Adrenal gland (tissue), 5 donors: ENCODE data around the gene KCNT2.

Experiments used
- POLR2A ChIP-seq, 2 donors: fragments of 450-650 bp; IDR thresholded peaks; one replicate each; pipeline ENCODE4 v1.6.1; 2017; ENCODE audit warnings: antibody characterized with exemption in 2 of 2, mild to moderate bottlenecking in 2 of 2, moderate library complexity in 1 of 2
- TF ChIP-seq, protein P1 (sequence below), 6 experiments: fragments of 450-650 bp in 4 of 6; fragments of 200-600 bp in 2 of 6; sonication (generic) in 1 of 6; IDR thresholded peaks; 1 replicate in 5 of 6; 2 replicates in 1 of 6; pipeline versions ENCODE4 v1.5.1 to v1.8.0; 2016 to 2021; ENCODE audit warnings: antibody characterized with exemption in 6 of 6, mild to moderate bottlenecking in 2 of 6, moderate library complexity in 1 of 6
- donor health status: DM: no; HTN: no; CAD: no.

DNA sequence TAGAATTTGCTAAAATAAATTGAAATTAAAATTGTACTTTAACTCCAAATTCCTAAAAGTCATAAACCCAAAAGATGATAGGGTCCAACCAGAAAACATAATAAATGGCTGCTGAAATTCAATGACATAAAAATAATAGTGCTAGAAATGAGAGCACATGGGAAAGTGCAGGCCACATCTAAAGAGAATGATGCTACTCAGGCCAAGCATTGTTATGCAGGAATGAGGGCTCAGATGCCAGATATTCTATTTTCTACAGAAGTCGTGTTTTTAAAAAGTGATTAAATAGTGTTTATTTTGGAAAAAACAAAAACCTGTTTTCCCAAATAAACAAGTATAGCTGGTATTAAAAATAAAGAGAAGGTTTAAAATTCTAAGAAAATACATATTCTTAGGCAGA, 234.4 kb downstream of the KCNT2 start:
- TF ChIP-seq, protein P1, sequence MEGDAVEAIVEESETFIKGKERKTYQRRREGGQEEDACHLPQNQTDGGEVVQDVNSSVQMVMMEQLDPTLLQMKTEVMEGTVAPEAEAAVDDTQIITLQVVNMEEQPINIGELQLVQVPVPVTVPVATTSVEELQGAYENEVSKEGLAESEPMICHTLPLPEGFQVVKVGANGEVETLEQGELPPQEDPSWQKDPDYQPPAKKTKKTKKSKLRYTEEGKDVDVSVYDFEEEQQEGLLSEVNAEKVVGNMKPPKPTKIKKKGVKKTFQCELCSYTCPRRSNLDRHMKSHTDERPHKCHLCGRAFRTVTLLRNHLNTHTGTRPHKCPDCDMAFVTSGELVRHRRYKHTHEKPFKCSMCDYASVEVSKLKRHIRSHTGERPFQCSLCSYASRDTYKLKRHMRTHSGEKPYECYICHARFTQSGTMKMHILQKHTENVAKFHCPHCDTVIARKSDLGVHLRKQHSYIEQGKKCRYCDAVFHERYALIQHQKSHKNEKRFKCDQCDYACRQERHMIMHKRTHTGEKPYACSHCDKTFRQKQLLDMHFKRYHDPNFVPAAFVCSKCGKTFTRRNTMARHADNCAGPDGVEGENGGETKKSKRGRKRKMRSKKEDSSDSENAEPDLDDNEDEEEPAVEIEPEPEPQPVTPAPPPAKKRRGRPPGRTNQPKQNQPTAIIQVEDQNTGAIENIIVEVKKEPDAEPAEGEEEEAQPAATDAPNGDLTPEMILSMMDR (IDR thresholded peaks at IDR 0.05) = no peak
- TF ChIP-seq POLR2A (IDR thresholded peaks at IDR 0.05) = no peak
